Subcutaneous adipose tissue (tissue), 4 donors: ENCODE data around the gene QPCT. TPM values are rescaled to one million over a fixed set of nuclear protein-coding genes. Genes with fewer than 3 reads are reported as not detected.

Experiments
- total RNA-seq, 4 donors: library from RNA; depleted of rRNA; stranded (reverse); fragments of >200 nt; gene quantifications; one replicate each; pipeline ENCODE4 v1.1.0, GENCODE V29; 2016
- TF ChIP-seq, protein P1 (sequence below): fragments of 450-650 bp; IDR thresholded peaks from one replicate; pipeline ENCODE4 v1.5.1; 2016; ENCODE audit warnings: low read depth, mild to moderate bottlenecking, control low read depth, antibody characterized with exemption, moderate library complexity

The QPCT gene
- total RNA-seq, 4 donors from 2014 or later: 2.4 to 15.6 (median 5.1) TPM

DNA sequence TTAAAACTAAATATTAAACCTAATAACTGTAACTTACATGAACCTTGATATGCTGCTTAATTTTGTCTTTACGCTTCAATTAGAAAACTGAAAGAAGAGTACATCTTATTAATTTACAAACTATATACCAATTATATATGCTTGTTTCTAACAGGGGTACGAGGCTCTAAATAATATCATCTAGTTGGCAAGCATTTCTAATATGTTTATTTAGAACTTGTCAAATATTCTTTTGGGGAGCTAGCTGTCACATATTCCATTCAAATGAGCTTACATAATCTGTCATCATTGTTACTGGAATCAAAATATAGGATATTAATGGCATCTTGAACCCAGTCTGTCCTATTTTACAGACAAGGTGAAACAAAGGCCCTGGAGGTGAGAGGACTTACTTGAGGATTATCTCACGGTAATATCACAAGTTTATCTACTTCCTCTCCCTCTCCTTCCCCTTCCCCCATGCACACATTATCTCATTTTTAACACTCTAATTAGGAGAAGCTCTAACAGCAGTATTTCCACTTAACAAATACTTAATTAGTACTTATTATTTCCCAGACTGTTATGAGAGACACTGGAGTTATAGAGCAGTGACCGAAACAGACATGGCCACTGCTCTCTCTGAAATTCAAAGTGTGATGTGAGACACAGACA is 23.3 kb upstream of the QPCT start:
- TF ChIP-seq, protein P1, sequence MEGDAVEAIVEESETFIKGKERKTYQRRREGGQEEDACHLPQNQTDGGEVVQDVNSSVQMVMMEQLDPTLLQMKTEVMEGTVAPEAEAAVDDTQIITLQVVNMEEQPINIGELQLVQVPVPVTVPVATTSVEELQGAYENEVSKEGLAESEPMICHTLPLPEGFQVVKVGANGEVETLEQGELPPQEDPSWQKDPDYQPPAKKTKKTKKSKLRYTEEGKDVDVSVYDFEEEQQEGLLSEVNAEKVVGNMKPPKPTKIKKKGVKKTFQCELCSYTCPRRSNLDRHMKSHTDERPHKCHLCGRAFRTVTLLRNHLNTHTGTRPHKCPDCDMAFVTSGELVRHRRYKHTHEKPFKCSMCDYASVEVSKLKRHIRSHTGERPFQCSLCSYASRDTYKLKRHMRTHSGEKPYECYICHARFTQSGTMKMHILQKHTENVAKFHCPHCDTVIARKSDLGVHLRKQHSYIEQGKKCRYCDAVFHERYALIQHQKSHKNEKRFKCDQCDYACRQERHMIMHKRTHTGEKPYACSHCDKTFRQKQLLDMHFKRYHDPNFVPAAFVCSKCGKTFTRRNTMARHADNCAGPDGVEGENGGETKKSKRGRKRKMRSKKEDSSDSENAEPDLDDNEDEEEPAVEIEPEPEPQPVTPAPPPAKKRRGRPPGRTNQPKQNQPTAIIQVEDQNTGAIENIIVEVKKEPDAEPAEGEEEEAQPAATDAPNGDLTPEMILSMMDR: no peak

DNA sequence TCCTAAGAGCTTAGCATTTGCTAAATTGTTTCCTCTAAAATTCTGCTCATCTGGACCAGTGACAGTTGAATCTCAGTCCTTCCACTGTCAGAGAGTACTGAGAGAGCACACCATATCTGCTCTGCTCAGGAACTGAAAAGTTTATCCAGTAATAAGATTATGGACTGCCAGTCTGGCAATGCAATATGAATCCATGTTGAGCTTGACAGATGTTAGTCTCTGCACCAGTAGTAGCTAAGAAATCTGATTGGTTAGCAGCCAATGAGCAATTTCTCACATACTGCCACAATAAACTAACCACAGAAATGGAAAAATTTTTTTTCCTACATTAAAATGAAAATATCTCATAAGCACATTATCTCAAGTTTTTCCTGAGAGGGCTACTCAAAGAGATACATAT is 22.1 kb upstream of the QPCT start:
- TF ChIP-seq, protein P1: no peak

DNA sequence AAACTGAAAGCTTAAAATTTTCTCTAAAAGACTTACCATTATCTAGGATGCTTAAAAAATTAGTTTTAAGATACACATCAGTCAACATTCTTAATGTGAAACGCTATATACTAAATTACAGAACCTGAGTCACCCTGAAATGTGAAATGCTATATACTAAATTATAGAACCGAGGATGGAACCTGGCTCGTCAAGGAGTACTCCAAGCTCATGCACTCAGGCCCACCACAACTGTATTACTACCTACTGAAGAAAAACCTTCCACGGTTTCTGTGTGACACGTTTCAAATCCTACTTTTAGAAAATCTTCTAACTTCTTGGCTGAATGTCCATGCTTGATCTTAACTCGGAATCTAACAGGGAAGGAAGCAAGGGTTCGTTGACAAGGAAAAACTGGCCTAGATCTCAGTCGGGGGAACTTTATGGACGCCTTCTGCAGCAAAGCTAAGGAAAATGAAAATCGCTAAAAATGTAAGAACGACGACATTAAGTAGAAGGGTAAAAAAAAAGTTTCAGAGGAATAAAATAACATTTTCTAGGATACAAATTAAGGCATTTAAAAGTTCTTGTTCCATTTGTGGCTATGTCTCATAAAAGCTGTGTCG is 21.2 kb upstream of the QPCT start:
- TF ChIP-seq, protein P1: no peak

DNA sequence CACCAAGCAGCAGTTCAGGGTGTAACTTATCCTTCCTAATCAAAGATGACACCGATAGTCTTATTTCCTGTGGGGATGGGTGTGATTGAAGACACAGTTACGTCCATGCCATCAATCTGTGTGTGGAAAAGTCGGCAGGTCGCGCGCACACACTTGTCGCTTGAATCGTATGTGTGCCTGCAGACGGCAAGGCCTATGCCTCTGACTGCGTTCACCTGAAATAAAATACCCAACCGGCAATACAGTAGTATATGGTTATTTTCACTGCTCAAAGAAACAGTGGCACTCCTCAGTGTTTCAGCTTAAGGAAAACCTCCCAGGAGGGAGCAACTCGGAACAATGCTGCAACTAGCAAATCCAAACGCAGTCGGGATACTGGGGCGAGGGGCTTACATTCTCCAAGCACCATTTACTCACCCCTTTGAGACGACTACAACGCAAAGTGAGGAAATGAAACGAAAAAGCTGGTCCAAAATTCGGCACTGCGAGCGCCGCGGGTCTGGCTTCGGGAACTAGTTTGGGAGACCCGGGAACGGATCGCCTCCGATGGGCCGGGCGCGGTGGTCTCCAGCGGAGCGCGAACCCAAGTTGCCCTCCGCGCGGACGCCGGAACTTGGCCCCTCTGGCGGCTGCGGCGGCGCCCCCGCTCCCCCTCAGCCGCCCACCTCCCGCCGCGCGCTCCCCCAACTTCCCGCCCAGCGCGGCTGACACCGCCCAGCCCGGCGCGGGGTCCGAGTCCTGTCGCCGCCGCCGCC is 20.5 kb upstream of the QPCT start:
- TF ChIP-seq, protein P1: no peak

DNA sequence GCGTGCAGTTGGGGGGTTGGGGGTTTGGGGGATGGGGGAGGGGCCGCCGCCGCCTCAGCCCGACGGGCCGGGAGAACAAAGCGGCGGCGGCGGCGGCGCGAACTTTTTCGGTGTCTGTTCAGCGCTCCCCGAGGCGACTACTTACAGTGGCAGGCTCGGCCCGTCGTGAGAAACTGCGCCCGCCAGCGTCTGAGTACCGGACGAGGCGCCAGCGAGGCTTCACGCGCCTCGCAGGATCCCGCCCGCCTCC is 20.0 kb upstream of the QPCT start:
- TF ChIP-seq, protein P1: no peak

DNA sequence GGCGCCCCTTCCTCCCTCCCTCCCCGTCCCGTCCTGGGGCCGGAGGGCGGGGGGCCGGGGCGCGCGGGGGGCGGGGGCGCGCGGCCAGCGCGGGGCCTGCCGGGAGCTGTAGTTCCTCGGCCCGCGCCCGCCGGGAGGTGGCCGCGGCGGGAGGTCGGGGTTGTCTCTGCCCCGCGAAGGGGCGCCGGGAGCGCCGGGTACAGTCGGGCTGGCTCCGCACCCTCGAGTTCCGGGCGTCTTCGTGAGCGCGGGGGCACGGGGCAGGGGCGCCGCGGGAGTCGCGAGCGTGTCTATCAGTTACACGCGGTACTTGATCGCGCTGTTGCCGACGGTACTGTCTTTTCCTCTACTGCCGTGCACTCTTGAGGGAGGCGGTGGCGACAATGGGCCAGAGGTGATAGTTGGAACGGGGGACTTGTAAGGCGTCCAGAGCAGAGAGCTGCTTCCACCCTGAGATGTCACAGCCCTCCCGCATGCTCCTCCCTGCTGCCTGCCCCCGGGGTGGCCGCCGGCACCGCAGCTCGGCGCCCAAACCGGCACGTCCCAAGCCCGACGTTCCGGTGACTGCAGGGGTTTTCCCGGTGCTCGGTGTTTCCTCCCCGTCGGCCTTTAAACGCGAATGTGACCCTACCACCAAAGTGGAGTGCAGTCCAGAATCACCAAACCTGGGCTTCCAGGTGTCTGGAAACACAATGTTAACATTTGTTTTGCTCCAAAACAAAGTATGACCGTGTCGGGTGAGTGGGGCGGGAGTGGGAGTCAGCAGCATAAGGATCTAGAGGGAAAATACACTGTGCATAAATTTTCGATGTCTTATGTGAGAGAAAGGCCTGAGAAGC is 19.4 kb upstream of the QPCT start, which contains the start of gene PRKD3:
Gene PRKD3, minus strand, starts transcription at position 48 of the 839 bp plus-strand sequence. CDS start 8,309 bp downstream, outside the sequence.
- TF ChIP-seq, protein P1: no peak
